HCT116 (cell line): ENCODE results near the gene CUEDC2. TPM values are rescaled to one million over a fixed set of nuclear protein-coding genes. Genes with fewer than 3 reads are reported as not detected.

Source experiments
- ATAC-seq: fragments of 200-7000 bp; cut with Tn5 transposase; 2 replicates; pipeline ENCODE4 v1.9.1; 2020; ENCODE audit warnings: mild to moderate bottlenecking, moderate library complexity
- BruUV-seq: library from RNA; stranded (reverse); fragments of 400-500 nt; replicated peaks from 2 replicates; lab custom pipeline; 2021; lab: Mats Ljungman, UMichigan
- CTCF ChIA-PET: fragments of 300-600 bp; sonication (Branson Sonifier 250); formaldehyde crosslinking; loops from one replicate; lab custom pipeline; 2021; ENCODE audit warnings: antibody characterized with exemption; lab: Charles Lee
- POLR2A ChIA-PET: fragments of 300-600, 350-600 bp; sonication (Branson Sonifier 250); formaldehyde crosslinking; loops from one replicate; lab custom pipeline; 2021; ENCODE audit warnings: antibody characterized with exemption; lab: Charles Lee
- RAD21 ChIA-PET, 2 experiments: fragments of 300-600 bp; sonication (Branson Sonifier 250); formaldehyde crosslinking; loops; one replicate each; lab custom pipeline; 2023; ENCODE audit warnings: low total read pairs in 2 of 2; ENCODE audit not compliant: uncharacterized antibody in 2 of 2, unreplicated experiment in 2 of 2, low non-redundant PET in 1 of 2; lab: Charles Lee
- DNase-seq: peaks from one replicate; pipeline ENCODE4 v3.0.0-alpha.2; 2010; ENCODE audit warnings: low read depth, low spot score
- H2AFZ ChIP-seq: fragments of 200-600 bp; shearing (Covaris generic), sonication (generic); 2 replicates; pipeline ENCODE4 v1.6.1; 2017; ENCODE audit warnings: low read depth, mixed run types, mixed read lengths, antibody characterized with exemption, low read length; ENCODE audit not compliant: poor library complexity, severe bottlenecking
- H3K27ac ChIP-seq: 2 replicates; pipeline ENCODE4 v1.5.1; 2012; ENCODE audit warnings: low read depth, low read length
- H3K27me3 ChIP-seq: fragments of 200-600 bp; sonication (generic); 2 replicates; pipeline ENCODE4 v1.6.1; 2016; ENCODE audit warnings: mixed run types, low read length, mixed read lengths; ENCODE audit not compliant: insufficient read depth
- H3K36me3 ChIP-seq, 2 experiments: fragments of 200-500 bp in 1 of 2; fragments of 200-600 bp in 1 of 2; sonication (Bioruptor generic) in 1 of 2; sonication (generic) in 1 of 2; 2 replicates each; pipeline versions ENCODE4 v1.5.1 to v1.6.1; 2014 to 2016; ENCODE audit warnings: low read length in 2 of 2, inconsistent platforms in 1 of 2, mixed read lengths in 1 of 2, mixed run types in 1 of 2; ENCODE audit not compliant: insufficient read depth in 2 of 2, control insufficient read depth in 1 of 2
- H3K4me1 ChIP-seq, 2 experiments: fragments of 200-600 bp in 1 of 2; sonication (generic) in 1 of 2; 2 replicates each; pipeline versions ENCODE4 v1.5.1 to v1.6.1; 2012 to 2017; ENCODE audit warnings: low read length in 2 of 2, inconsistent platforms in 1 of 2, mild to moderate bottlenecking in 1 of 2, mixed read lengths in 1 of 2, mixed run types in 1 of 2, moderate library complexity in 1 of 2; ENCODE audit not compliant: insufficient read depth in 2 of 2, control insufficient read depth in 1 of 2
- H3K4me2 ChIP-seq: fragments of 200-600 bp; sonication (generic); 2 replicates; pipeline ENCODE4 v1.6.1; 2017; ENCODE audit warnings: mixed run types, low read length, mixed read lengths
- H3K4me3 ChIP-seq, 2 experiments: fragments of 200-600 bp in 1 of 2; sonication (generic) in 1 of 2; replicated peaks in 1 of 2; 2 replicates each; pipeline ENCODE4 v1.5.1; 2011 to 2016; ENCODE audit warnings: low read length in 2 of 2, control low read depth in 1 of 2, low read depth in 1 of 2, mild to moderate bottlenecking in 1 of 2, mixed read lengths in 1 of 2, mixed run types in 1 of 2
- H3K79me2 ChIP-seq: fragments of 200-600 bp; sonication (generic); 2 replicates; pipeline ENCODE4 v1.6.1; 2017; ENCODE audit warnings: mild to moderate bottlenecking, mixed run types, low read length, moderate library complexity, mixed read lengths; ENCODE audit not compliant: insufficient read depth
- H3K9ac ChIP-seq: fragments of 200-600 bp; sonication (generic); 2 replicates; pipeline ENCODE4 v1.6.1; 2016; ENCODE audit warnings: low read length, mixed read lengths
- H3K9me2 ChIP-seq: fragments of 200-600 bp; sonication (generic), shearing (Covaris generic); 2 replicates; pipeline ENCODE4 v1.6.1; 2017; ENCODE audit warnings: mixed run types, mild to moderate bottlenecking, moderate library complexity; ENCODE audit not compliant: insufficient read depth
- H3K9me3 ChIP-seq, 2 experiments: fragments of 200-500 bp in 1 of 2; fragments of 200-600 bp in 1 of 2; sonication (Bioruptor generic) in 1 of 2; sonication (generic) in 1 of 2; 2 replicates each; pipeline ENCODE4 v1.6.1; 2014 to 2017; ENCODE audit warnings: low read length in 2 of 2, mixed read lengths in 2 of 2, inconsistent platforms in 1 of 2, low read depth in 1 of 2, mild to moderate bottlenecking in 1 of 2, mixed run types in 1 of 2, moderate library complexity in 1 of 2; ENCODE audit not compliant: control insufficient read depth in 1 of 2, insufficient read depth in 1 of 2
- H4K20me1 ChIP-seq: fragments of 200-600 bp; sonication (generic), shearing (Covaris generic); 2 replicates; pipeline ENCODE4 v1.6.1; 2017; ENCODE audit warnings: mixed run types, mild to moderate bottlenecking, moderate library complexity; ENCODE audit not compliant: insufficient read depth
- FOSL1 ChIP-seq: IDR thresholded peaks from 2 replicates; pipeline ENCODE4 v1.6.1; 2012; ENCODE audit warnings: low read depth
- POLR2A ChIP-seq: IDR thresholded peaks from 2 replicates; pipeline ENCODE4 v1.7.0; 2011; ENCODE audit warnings: borderline replicate concordance; ENCODE audit not compliant: insufficient read depth, insufficient read length; ENCODE audit errors: extremely low read depth
- SRF ChIP-seq: IDR thresholded peaks from 2 replicates; pipeline ENCODE4 v1.6.1; 2012; ENCODE audit warnings: low read depth
- YY1 ChIP-seq: IDR thresholded peaks from 2 replicates; pipeline ENCODE4 v1.6.1; 2011; ENCODE audit warnings: low read length, low read depth, moderate library complexity, mild to moderate bottlenecking; ENCODE audit not compliant: insufficient replicate concordance; ENCODE audit errors: extremely low read depth
- ZNF274 ChIP-seq: fragments of 200-500 bp; sonication (Bioruptor generic); IDR thresholded peaks from 2 replicates; pipeline ENCODE4 v1.6.1; 2014; ENCODE audit warnings: mild to moderate bottlenecking, low read depth, low read length, inconsistent platforms
- intact Hi-C: fragments of 100-400 bp; cut with micrococcal nuclease; formaldehyde crosslinking; loops from 2 replicates; pipeline ENCODE4 v1.10.0; 2022
- total RNA-seq: library from RNA; stranded (reverse); gene quantifications from one replicate; pipeline ENCODE4 v1.2.1, GENCODE V29; 2021; ENCODE audit not compliant: unreplicated experiment
- TF ChIP-seq, protein P1 (sequence below), 3 experiments: fragments of 200-600 bp in 1 of 3; sonication (generic) in 1 of 3; IDR thresholded peaks in 2 of 3; conservative IDR thresholded peaks in 1 of 3; 2 replicates each; pipeline ENCODE4 v1.5.1; 2012 to 2017; ENCODE audit warnings: low read depth in 2 of 3, low read length in 2 of 3, antibody characterized with exemption in 1 of 3, borderline replicate concordance in 1 of 3, control low read depth in 1 of 3, mild to moderate bottlenecking in 1 of 3, mixed read lengths in 1 of 3, mixed run types in 1 of 3, moderate library complexity in 1 of 3; ENCODE audit not compliant: insufficient read depth in 1 of 3

CUEDC2 gene
- total RNA-seq, 1 experiment from 2014 or later: 96.7 TPM

DNA sequence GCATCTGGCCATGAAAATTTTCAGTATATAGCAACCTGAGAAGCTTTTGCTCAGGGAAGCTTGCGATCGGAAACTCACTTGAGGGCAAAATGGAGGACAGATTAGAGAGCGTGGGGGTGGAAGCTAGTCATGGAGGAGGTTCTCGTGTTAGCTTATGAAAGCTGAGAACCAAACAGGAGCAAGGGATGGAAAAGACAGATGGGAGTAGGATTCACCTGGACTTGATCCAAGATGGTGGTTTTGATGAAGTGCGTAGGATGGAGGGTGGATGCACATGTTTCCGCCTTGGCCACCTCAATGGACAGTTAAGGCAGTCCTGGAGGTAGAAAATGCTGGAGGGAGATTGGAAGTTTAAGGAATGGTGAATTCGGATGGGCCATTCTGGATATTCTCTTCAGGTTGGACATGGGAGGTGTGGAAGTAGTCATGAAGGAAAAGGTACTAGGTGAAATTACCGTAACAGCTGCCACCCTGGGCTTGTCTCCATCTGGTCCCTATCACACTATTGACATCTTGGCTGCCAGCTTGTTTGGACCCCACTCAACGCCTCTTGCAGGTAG is 25.3 kb upstream of the CUEDC2 start:
- no peak for TF ChIP-seq YY1
- no peak for TF ChIP-seq FOSL1
- no peak for TF ChIP-seq ZNF274
- TF ChIP-seq, protein P1, sequence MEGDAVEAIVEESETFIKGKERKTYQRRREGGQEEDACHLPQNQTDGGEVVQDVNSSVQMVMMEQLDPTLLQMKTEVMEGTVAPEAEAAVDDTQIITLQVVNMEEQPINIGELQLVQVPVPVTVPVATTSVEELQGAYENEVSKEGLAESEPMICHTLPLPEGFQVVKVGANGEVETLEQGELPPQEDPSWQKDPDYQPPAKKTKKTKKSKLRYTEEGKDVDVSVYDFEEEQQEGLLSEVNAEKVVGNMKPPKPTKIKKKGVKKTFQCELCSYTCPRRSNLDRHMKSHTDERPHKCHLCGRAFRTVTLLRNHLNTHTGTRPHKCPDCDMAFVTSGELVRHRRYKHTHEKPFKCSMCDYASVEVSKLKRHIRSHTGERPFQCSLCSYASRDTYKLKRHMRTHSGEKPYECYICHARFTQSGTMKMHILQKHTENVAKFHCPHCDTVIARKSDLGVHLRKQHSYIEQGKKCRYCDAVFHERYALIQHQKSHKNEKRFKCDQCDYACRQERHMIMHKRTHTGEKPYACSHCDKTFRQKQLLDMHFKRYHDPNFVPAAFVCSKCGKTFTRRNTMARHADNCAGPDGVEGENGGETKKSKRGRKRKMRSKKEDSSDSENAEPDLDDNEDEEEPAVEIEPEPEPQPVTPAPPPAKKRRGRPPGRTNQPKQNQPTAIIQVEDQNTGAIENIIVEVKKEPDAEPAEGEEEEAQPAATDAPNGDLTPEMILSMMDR (IDR thresholded peaks at IDR 0.05 in 2 of 3, conservative IDR thresholded peaks at IDR 0.05 in 1 of 3; ENCODE audit: borderline replicate concordance in 1 of 3, insufficient read depth in 1 of 3, low read depth in 2 of 3, low read length in 2 of 3): no peak
- no peak for TF ChIP-seq POLR2A
- TF ChIP-seq SRF: no peak
- no peaks in the 10 kb centered on the region for H4K20me1 ChIP-seq
- H3K79me2 ChIP-seq: peaks cover 24% of the 10 kb centered on the region; the same call in 1 of the 2 replicates
- no peak overlapping the region for H3K9ac ChIP-seq
- DNase-seq (no peak), ATAC-seq (no peak)
- ChIA-PET POLR2A (no interaction called here), CTCF (no interaction called here), RAD21 (no interaction called here)
- BruUV-seq: no TSS peak
- H3K4me2 ChIP-seq: no peak overlapping the region
- H3K27me3 ChIP-seq: no peaks in the 10 kb centered on the region
- no peaks in the 10 kb centered on the region for H3K9me3 ChIP-seq
- H3K4me1 ChIP-seq: peaks cover 20 to 36% of the 10 kb centered on the region in 2 experiments
- H3K4me3 ChIP-seq: no peak overlapping the region
- H3K9me2 ChIP-seq: no peaks in the 10 kb centered on the region
- no peak overlapping the region for H2AFZ ChIP-seq
- peaks cover 4 to 13% of the 10 kb centered on the region in 2 experiments; a peak in 2 of 4 replicates for H3K36me3 ChIP-seq
- no peak overlapping the region for H3K27ac ChIP-seq
- intact Hi-C loops: no loop called here
